Fibroblast of the aortic adventitia (primary cell): ENCODE measurements around the gene ETFB. TPM values are rescaled to one million over a fixed set of nuclear protein-coding genes. Genes with fewer than 3 reads are reported as not detected.

Experiments used
- DNase-seq: peaks from one replicate; pipeline ENCODE4 v3.0.0-alpha.2; 2010; ENCODE audit warnings: low read depth
- H3K4me3 ChIP-seq: 2 replicates; pipeline ENCODE4 v1.5.1; 2011; ENCODE audit warnings: low read depth, mild to moderate bottlenecking, control low read depth, low read length, moderate library complexity
- total RNA-seq: library from RNA; depleted of rRNA; stranded (reverse); fragments of >200 nt; gene quantifications from 2 replicates; pipeline ENCODE4 v1.2.3, GENCODE V29; 2012; ENCODE audit warnings: low replicate concordance
- TF ChIP-seq, protein P1 (sequence below): IDR thresholded peaks from 2 replicates; pipeline ENCODE4 v1.5.1; 2011; ENCODE audit warnings: mild to moderate bottlenecking, low read length, control low read depth, inconsistent platforms; ENCODE audit not compliant: insufficient read depth

Gene ETFB
- total RNA-seq, 1 donor = 66.8 TPM

DNA sequence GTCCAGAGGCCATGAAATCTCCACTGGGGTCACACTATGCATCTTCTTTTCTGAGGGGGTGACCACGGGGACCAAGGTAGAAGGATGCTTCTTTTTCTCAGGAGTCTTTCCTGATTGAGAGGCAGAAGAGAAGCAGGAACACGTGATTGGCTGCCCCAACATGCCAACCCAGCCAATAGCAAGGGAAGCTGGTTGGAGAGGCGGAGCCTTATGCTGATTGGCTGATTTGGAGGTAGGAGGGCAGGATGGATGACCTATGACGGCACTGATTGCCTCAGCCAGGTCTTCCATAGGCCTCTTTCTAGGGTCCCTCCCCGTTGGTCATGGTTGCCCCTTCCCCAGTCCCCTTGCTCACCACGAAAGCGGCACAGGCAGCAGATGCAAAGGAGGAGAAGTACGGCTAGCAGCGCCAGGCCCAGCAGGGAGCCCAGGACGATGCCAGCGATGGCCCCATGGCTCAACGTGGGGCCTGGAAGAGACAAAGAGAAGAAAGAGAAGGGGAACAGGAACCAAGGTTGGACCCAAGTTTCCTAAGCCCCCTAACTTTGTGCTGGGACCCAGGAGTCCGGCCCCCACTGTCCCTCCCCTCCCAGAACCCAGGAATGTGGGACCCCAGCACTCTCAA is 32.2 kb downstream of the ETFB start:
- no peak for DNase-seq
- no peak overlapping the region for H3K4me3 ChIP-seq
- TF ChIP-seq, protein P1, sequence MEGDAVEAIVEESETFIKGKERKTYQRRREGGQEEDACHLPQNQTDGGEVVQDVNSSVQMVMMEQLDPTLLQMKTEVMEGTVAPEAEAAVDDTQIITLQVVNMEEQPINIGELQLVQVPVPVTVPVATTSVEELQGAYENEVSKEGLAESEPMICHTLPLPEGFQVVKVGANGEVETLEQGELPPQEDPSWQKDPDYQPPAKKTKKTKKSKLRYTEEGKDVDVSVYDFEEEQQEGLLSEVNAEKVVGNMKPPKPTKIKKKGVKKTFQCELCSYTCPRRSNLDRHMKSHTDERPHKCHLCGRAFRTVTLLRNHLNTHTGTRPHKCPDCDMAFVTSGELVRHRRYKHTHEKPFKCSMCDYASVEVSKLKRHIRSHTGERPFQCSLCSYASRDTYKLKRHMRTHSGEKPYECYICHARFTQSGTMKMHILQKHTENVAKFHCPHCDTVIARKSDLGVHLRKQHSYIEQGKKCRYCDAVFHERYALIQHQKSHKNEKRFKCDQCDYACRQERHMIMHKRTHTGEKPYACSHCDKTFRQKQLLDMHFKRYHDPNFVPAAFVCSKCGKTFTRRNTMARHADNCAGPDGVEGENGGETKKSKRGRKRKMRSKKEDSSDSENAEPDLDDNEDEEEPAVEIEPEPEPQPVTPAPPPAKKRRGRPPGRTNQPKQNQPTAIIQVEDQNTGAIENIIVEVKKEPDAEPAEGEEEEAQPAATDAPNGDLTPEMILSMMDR = no peak

DNA sequence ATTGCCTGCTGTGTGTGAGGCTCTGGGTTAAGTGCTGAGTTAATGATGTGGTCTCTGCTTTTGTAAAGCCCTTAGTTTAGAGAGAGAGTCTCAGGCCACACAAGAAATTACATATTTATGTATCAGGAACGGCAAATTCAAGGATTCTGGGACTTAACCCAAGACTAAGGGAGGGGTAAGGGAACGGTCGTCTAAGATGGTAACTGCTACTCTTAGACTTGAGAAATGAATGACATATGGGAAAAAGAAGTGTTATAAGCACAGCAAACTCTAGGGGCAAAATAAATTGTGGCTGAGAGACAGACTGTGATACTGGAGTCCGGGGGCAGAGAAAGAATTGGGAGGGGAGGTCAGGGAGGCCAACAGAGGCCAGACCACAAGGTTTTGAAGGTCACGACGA is 34.5 kb downstream of the ETFB start:
- H3K4me3 ChIP-seq = no peak overlapping the region
- TF ChIP-seq, protein P1 = no peak
- no peak for DNase-seq

DNA sequence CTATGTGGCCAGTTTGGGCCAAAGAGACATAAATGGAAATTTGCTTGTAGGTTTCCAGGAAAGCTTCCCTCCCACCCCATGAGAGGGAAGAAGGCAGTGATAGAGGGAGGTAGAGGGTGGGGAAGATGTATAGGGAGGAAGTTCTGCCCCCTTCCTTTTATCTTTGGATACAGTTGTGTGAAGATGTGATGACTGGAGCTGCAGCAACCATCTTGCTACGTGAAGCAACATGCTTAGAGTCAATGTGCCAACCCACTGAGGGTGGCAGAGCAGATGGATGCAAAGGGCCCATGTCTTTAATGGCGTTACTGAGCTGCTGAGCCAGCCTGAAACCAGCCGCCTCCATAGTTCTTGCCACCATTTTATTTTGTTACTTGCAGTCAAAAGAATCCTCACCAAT is 35.0 kb downstream of the ETFB start:
- TF ChIP-seq, protein P1 = no peak
- no peak overlapping the region for H3K4me3 ChIP-seq
- no peak for DNase-seq

DNA sequence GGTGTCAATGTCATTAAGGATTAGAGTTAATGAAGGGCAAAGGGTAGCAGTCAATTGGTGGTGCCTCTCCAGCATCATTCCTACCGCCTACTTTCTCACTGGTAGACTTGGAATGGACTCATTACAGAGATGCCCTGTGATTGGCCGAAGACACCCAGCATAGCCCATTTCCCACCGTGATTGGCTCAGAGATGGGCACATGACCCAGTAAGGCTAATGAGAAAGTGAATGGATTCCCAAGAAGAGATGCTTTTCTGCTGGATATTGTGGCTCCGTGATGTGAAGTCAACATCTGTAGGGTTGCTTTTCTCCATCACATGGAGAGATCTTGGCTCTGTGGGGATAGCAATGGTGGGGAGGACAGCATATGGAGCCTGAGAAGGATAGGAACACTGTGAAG is 35.8 kb downstream of the ETFB start:
- no peak for DNase-seq
- TF ChIP-seq, protein P1 = no peak

DNA sequence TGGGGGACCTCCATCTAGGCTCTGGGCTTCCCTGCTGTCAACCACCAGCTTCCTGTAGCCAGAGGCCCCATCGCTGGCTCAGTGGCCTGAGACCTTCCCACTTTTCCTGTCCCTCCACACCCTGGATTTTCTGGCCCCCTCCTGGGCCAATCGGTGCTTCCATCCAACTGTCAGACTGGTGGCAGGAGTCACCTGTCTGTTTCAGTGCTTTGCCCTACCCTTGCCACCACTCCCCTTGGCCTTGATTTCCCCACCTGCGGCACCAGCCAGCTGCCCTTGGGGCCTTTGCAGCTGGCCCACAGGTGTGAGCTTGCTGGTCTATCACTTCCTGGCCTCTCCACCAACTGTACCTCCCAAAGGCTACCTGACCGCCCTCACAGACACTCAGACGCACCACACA is 36.8 kb downstream of the ETFB start:
- TF ChIP-seq, protein P1 = no peak
- no peak for DNase-seq
- no peak overlapping the region for H3K4me3 ChIP-seq

More for the DNA sequence above, 35.8 kb downstream of the ETFB start:
- no peak overlapping the region for H3K4me3 ChIP-seq

DNA sequence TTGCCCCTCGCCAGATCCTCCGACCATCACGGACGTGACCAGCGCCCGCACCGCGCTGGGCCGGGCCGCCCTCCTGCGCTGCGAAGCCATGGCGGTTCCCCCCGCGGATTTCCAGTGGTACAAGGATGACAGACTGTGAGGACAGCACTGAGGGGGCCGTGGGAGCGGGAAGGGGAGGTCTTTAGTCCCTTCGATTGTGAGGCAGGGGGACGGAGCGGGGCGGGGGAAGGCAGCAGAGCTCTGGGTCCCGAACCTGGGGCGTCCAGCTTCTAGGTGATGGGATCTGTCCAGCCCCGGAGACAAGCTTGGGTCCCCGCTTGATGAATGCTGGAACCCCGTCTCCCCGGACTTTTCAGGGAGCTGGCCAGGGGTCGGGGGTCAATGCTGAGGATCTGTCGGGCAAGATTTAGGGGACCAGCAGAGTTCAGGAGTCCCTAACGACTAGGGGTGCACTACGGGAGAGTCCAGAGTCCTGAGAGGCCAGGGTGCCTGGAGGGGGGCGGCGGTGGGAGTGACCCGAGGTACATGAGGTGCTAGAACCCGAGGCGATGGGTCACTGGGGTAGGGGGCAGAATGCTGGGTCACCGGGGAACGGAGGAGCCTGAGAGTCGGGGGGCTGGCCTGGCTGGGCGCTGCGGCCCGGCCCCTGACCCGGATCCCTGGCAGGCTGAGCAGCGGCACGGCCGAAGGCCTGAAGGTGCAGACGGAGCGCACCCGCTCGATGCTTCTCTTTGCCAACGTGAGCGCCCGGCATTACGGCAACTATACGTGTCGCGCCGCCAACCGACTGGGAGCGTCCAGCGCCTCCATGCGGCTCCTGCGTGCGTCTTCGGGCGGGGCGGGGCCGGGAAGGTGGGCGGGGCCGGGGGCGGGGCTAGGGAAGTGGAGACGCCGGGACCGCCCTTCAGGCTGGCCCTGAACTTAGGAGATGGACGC is 38.9 kb downstream of the ETFB start:
- H3K4me3 ChIP-seq = peak overlapping the region; percentile 44
- TF ChIP-seq, protein P1 = no peak
- peak; percentile 28 for DNase-seq
